ENCODE measurements around the gene PROK1. TPM values are rescaled to one million over a fixed set of nuclear protein-coding genes. Genes with fewer than 3 reads are reported as not detected.

PROK1 gene
- total RNA-seq, 1 experiment from 2014 or later, result not detected

DNA sequence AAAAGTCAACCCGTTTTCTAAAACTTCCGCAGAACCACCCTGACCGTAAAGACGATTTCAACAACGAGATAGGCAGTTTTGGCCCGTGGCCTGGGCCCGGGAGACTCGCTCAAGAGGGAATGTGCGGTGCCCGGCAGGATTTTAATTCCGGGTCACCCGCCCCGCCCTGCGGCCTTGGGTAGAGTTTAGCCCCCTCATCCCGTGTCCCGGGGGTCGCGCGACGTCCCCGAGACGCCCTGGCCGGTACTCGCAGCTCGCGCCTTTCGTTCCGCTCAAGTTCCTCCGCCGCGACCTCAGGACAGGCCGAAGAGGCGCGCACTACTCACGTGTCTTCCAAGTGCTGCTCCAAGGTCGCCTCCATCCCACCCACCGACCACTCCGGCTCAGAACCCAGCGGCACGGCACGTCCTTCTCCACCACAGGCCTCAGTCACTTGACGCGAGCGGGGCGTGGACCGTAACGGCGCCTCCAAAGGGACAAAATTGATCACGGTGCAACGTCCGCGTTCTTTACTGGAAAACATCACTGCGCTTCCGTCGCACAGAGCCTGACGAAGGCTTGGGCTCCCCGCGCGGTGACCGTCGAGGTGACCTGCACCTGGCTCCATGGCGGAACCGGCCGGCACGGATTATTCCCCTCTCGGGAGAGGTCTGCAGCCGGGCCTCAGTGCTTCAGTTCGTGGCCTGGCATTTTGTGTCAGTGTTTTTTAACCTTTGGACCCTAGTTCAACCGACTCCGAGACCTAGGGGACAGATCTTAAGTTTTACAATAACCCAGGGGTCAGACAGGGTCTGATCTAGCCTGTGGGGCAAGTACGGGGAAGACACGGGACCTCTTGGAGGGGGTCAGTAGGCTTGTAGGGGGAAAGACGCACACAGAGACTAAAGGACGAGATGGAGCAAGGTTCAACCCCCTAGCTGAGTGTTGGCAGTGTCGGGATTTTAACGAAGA lies 43.4 kb upstream of the PROK1 start, which contains the start of gene LAMTOR5:
Gene LAMTOR5 (minus strand): TSS at position 435 of the 951 bp plus-strand sequence. CDS start 74 bp downstream, at position 361.
- peak; percentile 90 to 91 for DNase-seq
- Histone ChIP-seq H3K9me3 (no peaks in the 10 kb centered on the region), H3K36me3 (ENCODE audit: control insufficient read depth, insufficient read depth, low read length) (no peaks in the 10 kb centered on the region), H3K4me1 (peaks cover 7% of the 10 kb centered on the region), H3K27me3 (replicated peaks; ENCODE audit: control insufficient read depth, insufficient read depth, low read length) (no peaks in the 10 kb centered on the region), H3K4me3 (ENCODE audit: low read depth, low read length) (peak within 1 kb of the TSS; percentile 65)
- no peaks in the 10 kb centered on the region for H3K27me3 Mint-ChIP-seq (ENCODE audit: insufficient read depth, unreplicated experiment)
- no peaks in the 10 kb centered on the region for H3K9me3 Mint-ChIP-seq (ENCODE audit: unreplicated experiment)
- CTCF ChIA-PET, result no interaction called here
- peaks cover 26% of the 10 kb centered on the region for H3K36me3 Mint-ChIP-seq (ENCODE audit: insufficient read depth, unreplicated experiment)
- peak within 1 kb of the TSS; percentile 97 for H3K27ac Mint-ChIP-seq (ENCODE audit: unreplicated experiment)
- H3K4me1 Mint-ChIP-seq (ENCODE audit: low read depth, unreplicated experiment), result peaks cover 3% of the 10 kb centered on the region
- peak within 1 kb of the TSS; percentile 96 for H3K4me3 Mint-ChIP-seq (ENCODE audit: unreplicated experiment)
- intact Hi-C loops (cut with micrococcal nuclease; ENCODE audit: unreplicated experiment), result loop anchor here (1.0 kb wide), 1 partner anchor 69 kb away; no protein-coding TSS in a partner anchor
- TF ChIP-seq, protein P1, sequence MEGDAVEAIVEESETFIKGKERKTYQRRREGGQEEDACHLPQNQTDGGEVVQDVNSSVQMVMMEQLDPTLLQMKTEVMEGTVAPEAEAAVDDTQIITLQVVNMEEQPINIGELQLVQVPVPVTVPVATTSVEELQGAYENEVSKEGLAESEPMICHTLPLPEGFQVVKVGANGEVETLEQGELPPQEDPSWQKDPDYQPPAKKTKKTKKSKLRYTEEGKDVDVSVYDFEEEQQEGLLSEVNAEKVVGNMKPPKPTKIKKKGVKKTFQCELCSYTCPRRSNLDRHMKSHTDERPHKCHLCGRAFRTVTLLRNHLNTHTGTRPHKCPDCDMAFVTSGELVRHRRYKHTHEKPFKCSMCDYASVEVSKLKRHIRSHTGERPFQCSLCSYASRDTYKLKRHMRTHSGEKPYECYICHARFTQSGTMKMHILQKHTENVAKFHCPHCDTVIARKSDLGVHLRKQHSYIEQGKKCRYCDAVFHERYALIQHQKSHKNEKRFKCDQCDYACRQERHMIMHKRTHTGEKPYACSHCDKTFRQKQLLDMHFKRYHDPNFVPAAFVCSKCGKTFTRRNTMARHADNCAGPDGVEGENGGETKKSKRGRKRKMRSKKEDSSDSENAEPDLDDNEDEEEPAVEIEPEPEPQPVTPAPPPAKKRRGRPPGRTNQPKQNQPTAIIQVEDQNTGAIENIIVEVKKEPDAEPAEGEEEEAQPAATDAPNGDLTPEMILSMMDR (IDR thresholded peaks at IDR 0.05; ENCODE audit: insufficient read depth in 1 of 2, low read depth in 1 of 2, low read length in 1 of 2, severe bottlenecking in 1 of 2, unreplicated experiment in 1 of 2), result no peak
- BruUV-seq (replicated peaks), result TSS peak; percentile 80
- POLR2A ChIA-PET, result interaction anchor here (0.8 kb wide), 1 partner anchor 73 kb away, joined by 3 read pairs; no protein-coding TSS in a partner anchor

DNA sequence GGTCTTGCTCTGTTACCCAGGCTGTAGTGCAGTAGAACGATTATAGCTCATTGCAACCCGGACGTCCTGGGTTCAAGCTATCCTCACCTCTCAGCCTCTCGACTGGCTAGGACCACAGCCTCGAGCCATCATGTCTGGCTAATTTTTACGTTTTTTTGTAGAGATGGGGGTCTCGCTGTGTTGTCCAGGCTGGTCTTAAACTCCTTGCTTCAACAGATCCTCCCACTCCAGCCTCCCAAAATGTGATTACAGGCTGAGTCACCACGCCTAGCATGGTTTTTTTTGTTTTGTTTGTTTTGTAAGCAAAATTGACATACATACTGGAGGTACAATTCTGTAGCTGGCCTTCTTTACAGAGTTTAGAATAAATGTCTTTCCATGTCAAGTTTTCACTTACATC lies 42.5 kb upstream of the PROK1 start:
- Mint-ChIP-seq H3K4me3 (ENCODE audit: unreplicated experiment) (peak overlapping the region; percentile 96), H3K27me3 (ENCODE audit: insufficient read depth, unreplicated experiment) (no peaks in the 10 kb centered on the region), H3K9me3 (ENCODE audit: unreplicated experiment) (no peaks in the 10 kb centered on the region), H3K4me1 (ENCODE audit: low read depth, unreplicated experiment) (peaks cover 7% of the 10 kb centered on the region), H3K27ac (ENCODE audit: unreplicated experiment) (peak overlapping the region; percentile 97), H3K36me3 (ENCODE audit: insufficient read depth, unreplicated experiment) (peaks cover 26% of the 10 kb centered on the region)
- CTCF ChIA-PET, result interaction anchor here (0.7 to 5.9 kb wide), 3 partner anchors 52 to 184 kb away, joined by 3 to 51 read pairs (median 4); no protein-coding TSS in a partner anchor
- TF ChIP-seq, protein P1 (IDR thresholded peaks at IDR 0.05; ENCODE audit: insufficient read depth in 1 of 2, low read depth in 1 of 2, low read length in 1 of 2, severe bottlenecking in 1 of 2, unreplicated experiment in 1 of 2), result no peak
- POLR2A ChIA-PET, result interaction anchor here (0.8 kb wide), 1 partner anchor 72 kb away, joined by 3 read pairs; no protein-coding TSS in a partner anchor
- peaks cover 7% of the 10 kb centered on the region for H3K4me1 ChIP-seq
- no peak for DNase-seq
- no peaks in the 10 kb centered on the region for H3K36me3 ChIP-seq (ENCODE audit: control insufficient read depth, insufficient read depth, low read length)
- no peaks in the 10 kb centered on the region for H3K9me3 ChIP-seq
- BruUV-seq (replicated peaks), result no TSS peak
- no peaks in the 10 kb centered on the region for H3K27me3 ChIP-seq (replicated peaks; ENCODE audit: control insufficient read depth, insufficient read depth, low read length)
- H3K4me3 ChIP-seq (ENCODE audit: low read depth, low read length), result peak overlapping the region; percentile 65
- intact Hi-C loops (cut with micrococcal nuclease; ENCODE audit: unreplicated experiment), result no loop called here

DNA sequence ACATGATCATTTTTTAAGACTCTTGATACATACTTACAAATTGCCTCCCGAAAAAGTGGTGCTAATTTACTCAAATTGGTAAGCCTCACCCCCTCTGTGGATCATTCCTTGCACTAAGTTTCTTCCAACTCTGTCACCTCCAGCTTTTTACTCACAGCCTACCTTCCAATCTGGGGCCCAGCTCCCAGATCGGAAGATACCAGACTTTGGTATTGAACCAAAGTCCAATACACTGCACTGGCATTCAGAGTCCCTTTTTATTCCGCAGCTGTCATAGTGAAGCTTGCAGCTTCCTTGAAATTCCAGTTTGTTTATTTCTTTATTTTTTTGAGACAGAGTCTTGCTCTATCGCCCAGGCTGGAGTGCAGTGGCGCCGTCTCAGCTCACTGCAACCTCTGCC lies 41.6 kb upstream of the PROK1 start:
- intact Hi-C loops (cut with micrococcal nuclease; ENCODE audit: unreplicated experiment), result no loop called here
- Mint-ChIP-seq H3K27me3 (ENCODE audit: insufficient read depth, unreplicated experiment) (no peaks in the 10 kb centered on the region), H3K36me3 (ENCODE audit: insufficient read depth, unreplicated experiment) (peaks cover 18% of the 10 kb centered on the region), H3K4me3 (ENCODE audit: unreplicated experiment) (no peak overlapping the region), H3K9me3 (ENCODE audit: unreplicated experiment) (no peaks in the 10 kb centered on the region), H3K4me1 (ENCODE audit: low read depth, unreplicated experiment) (peaks cover 7% of the 10 kb centered on the region), H3K27ac (ENCODE audit: unreplicated experiment) (no peak overlapping the region)
- no peak overlapping the region for H3K4me3 ChIP-seq (ENCODE audit: low read depth, low read length)
- BruUV-seq (replicated peaks), result no TSS peak
- no peak for DNase-seq
- H3K36me3 ChIP-seq (ENCODE audit: control insufficient read depth, insufficient read depth, low read length), result no peaks in the 10 kb centered on the region
- no peaks in the 10 kb centered on the region for H3K9me3 ChIP-seq
- POLR2A ChIA-PET, result no interaction called here
- H3K4me1 ChIP-seq, result peaks cover 7% of the 10 kb centered on the region
- no peaks in the 10 kb centered on the region for H3K27me3 ChIP-seq (replicated peaks; ENCODE audit: control insufficient read depth, insufficient read depth, low read length)
- CTCF ChIA-PET, result interaction anchor here (0.6 to 5.9 kb wide), 3 partner anchors 17 to 87 kb away, joined by 3 to 51 read pairs (median 3); no protein-coding TSS in a partner anchor
- TF ChIP-seq, protein P1 (IDR thresholded peaks at IDR 0.05; ENCODE audit: insufficient read depth in 1 of 2, low read depth in 1 of 2, low read length in 1 of 2, severe bottlenecking in 1 of 2, unreplicated experiment in 1 of 2), result no peak

Data from Caco-2 (cell line).